Memory B cell (primary cell): ENCODE results near the gene LRTM2.
"Not testable (repeated sequence)": the region's sequence is repeated elsewhere in the genome, so short reads cannot be mapped to it uniquely, and the experiment has no call there.

Experiments used
- ATAC-seq: fragments of 150-1000 bp; cut with Tn5 transposase; 2 replicates; pipeline ENCODE4 v1.10.0; 2021; ENCODE audit warnings: low read depth, mild to moderate bottlenecking, moderate library complexity
- DNase-seq, 2 donors: peaks; one replicate each; pipeline ENCODE4 v3.0.0; 2022; ENCODE audit warnings: low spot score in 2 of 2
- H3K27ac Mint-ChIP-seq: one replicate; pipeline ENCODE4 v1.8.0; 2022; ENCODE audit warnings: mild to moderate bottlenecking, moderate library complexity, mixed read lengths
- H3K27me3 Mint-ChIP-seq: one replicate; pipeline ENCODE4 v1.8.0; 2022; ENCODE audit warnings: mixed read lengths
- H3K36me3 Mint-ChIP-seq: one replicate; pipeline ENCODE4 v1.8.0; 2022; ENCODE audit warnings: mild to moderate bottlenecking, mixed read lengths
- H3K4me1 Mint-ChIP-seq: one replicate; pipeline ENCODE4 v1.8.0; 2022; ENCODE audit warnings: mixed read lengths
- H3K4me3 Mint-ChIP-seq: one replicate; pipeline ENCODE4 v1.8.0; 2022; ENCODE audit warnings: mild to moderate bottlenecking, moderate library complexity, mixed read lengths
- H3K9me3 Mint-ChIP-seq: one replicate; pipeline ENCODE4 v1.8.0; 2022; ENCODE audit warnings: mixed read lengths

The LRTM2 gene

DNA sequence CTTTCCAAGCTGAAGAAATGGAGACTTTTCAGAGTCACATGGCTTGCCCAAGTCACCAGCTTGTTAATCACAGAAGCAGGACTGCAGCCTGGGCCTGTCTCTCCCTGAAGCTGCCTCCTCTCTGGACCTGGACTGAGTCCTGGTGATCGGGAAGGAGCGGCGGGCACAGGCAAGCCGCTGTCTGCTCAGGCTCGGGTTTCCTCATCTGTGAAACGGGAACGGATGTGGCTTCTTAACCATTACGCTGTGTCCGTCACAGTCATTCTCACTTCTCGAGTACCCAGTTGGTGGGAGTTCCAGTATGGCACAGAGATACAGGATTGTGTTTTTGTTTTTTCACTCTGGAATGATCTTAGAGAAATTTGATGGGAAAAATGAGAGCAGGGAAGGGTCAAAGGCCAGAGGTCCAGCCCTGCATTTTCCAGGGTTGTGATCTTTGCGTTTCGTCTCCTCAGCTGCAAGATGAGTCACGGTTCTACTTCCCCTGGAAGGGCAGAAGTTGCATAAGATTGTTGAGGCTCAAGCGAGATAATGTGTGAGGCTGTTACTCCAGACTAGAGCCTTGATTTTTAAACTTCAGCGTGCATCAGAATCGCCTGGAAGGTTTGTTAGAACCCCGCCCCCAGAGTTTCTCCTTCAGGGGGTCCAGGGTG, 7.6 kb upstream of the LRTM2 start:
- Mint-ChIP-seq H3K27me3 (peaks cover 10% of the 10 kb centered on the region), H3K4me1 (no peaks in the 10 kb centered on the region), H3K4me3 (peak overlapping the region; percentile 42), H3K9me3 (no peaks in the 10 kb centered on the region), H3K36me3 (no peaks in the 10 kb centered on the region), H3K27ac (no peak overlapping the region)
- DNase-seq (no peak), ATAC-seq (peak; percentile 35)

GRCh38 chr12:1814266-1814665, 6.1 kb upstream of the LRTM2 start:
- no peak overlapping the region for H3K4me3 Mint-ChIP-seq
- no peaks in the 10 kb centered on the region for H3K36me3 Mint-ChIP-seq
- H3K27ac Mint-ChIP-seq, result no peak overlapping the region
- H3K27me3 Mint-ChIP-seq, result peaks cover 12% of the 10 kb centered on the region
- ATAC-seq, result no peak
- no peaks in the 10 kb centered on the region for H3K4me1 Mint-ChIP-seq
- DNase-seq, result no peak
- H3K9me3 Mint-ChIP-seq, result no peaks in the 10 kb centered on the region

GRCh38 chr12:1815108-1815507, 5.3 kb upstream of the LRTM2 start:
- no peaks in the 10 kb centered on the region for H3K4me1 Mint-ChIP-seq
- no peaks in the 10 kb centered on the region for H3K36me3 Mint-ChIP-seq
- DNase-seq (no peak), ATAC-seq (no peak)
- peaks cover 15% of the 10 kb centered on the region for H3K27me3 Mint-ChIP-seq
- H3K27ac Mint-ChIP-seq, result no peak overlapping the region
- H3K9me3 Mint-ChIP-seq, result no peaks in the 10 kb centered on the region
- no peak overlapping the region for H3K4me3 Mint-ChIP-seq

- H3K27me3 Mint-ChIP-seq, result peaks cover 19% of the 10 kb centered on the region
- H3K9me3 Mint-ChIP-seq, result no peaks in the 10 kb centered on the region
- no peaks in the 10 kb centered on the region for H3K36me3 Mint-ChIP-seq
- H3K4me1 Mint-ChIP-seq, result peaks cover 3% of the 10 kb centered on the region
- DNase-seq, result no peak
- H3K27ac Mint-ChIP-seq, result no peak overlapping the region
- ATAC-seq, result no peak
- no peak overlapping the region for H3K4me3 Mint-ChIP-seq
These were observed 4.3 kb upstream of the LRTM2 start for GRCh38 chr12:1815814-1816729.

DNA sequence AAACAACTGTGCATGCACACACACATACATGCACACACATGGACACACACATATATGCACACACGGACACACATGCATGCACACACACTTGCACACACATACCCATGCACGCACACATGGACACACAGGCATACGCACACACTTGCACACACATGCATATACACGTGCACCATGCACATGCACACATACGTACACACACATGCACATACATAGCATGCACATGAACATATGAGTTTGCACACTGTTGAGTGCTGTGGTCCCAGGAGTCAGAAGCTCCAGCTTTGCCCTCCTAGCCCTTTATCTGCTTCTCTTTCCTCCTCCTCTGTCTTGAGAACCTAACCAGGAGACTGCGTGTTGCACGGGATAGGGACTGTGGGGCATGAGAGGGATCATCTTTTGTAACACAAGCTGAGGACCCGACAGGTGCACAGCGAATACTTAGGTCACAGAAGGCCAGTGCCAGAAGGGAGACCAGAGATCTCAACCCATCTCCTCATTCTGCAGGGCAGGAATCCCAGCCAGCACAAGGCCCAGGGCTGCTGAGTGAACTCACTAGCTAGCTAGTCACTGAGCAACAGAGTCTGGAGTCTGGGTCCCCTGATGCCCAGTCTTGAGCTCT, 3.5 kb upstream of the LRTM2 start:
- no peak overlapping the region for H3K27ac Mint-ChIP-seq
- H3K9me3 Mint-ChIP-seq, result no peaks in the 10 kb centered on the region
- DNase-seq, result no peak
- H3K4me1 Mint-ChIP-seq, result peaks cover 3% of the 10 kb centered on the region
- peaks cover 23% of the 10 kb centered on the region for H3K27me3 Mint-ChIP-seq
- ATAC-seq, result no peak
- H3K4me3 Mint-ChIP-seq, result no peak overlapping the region
- H3K36me3 Mint-ChIP-seq, result no peaks in the 10 kb centered on the region

GRCh38 chr12:1817928-1818327, 2.4 kb upstream of the LRTM2 start:
- peaks cover 28% of the 10 kb centered on the region for H3K27me3 Mint-ChIP-seq
- H3K4me1 Mint-ChIP-seq, H3K9me3 Mint-ChIP-seq, H3K36me3 Mint-ChIP-seq, H3K27ac Mint-ChIP-seq, DNase-seq, H3K4me3 Mint-ChIP-seq, ATAC-seq: not testable (repeated sequence)

GRCh38 chr12:1819050-1819449, 1.3 kb upstream of the LRTM2 start:
- Mint-ChIP-seq H3K4me3 (no peak overlapping the region), H3K4me1 (peaks cover 3% of the 10 kb centered on the region), H3K27me3 (peaks cover 33% of the 10 kb centered on the region), H3K36me3 (no peaks in the 10 kb centered on the region), H3K27ac (no peak overlapping the region), H3K9me3 (no peaks in the 10 kb centered on the region)
- no peak for ATAC-seq
- DNase-seq, result no peak

DNA sequence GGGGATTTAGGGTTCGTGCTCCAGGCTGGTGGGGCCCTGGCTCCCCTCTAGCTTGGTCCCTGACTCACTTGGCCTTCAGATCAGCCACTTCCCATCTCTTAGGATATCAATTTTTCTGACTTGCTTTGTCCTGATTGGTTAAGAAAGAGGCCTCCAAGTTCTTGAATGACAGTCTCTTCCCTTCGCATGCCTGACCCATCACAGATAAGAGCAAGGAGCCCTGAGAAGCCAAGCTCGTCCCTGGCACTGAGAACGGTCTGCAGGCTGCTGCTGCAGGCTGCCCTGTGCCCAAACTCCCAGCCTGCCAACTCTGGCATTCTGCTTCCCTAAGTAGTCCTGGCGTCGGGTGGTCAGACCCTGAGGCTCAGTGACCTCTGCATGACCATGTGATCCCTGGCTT, 794 bp upstream of the LRTM2 start:
- Mint-ChIP-seq H3K27ac (no peak overlapping the region), H3K4me1 (peaks cover 3% of the 10 kb centered on the region), H3K9me3 (no peaks in the 10 kb centered on the region), H3K4me3 (no peak overlapping the region), H3K27me3 (peaks cover 32% of the 10 kb centered on the region), H3K36me3 (no peaks in the 10 kb centered on the region)
- no peak for ATAC-seq
- DNase-seq, result no peak

- ATAC-seq, result no peak
- peaks cover 32% of the 10 kb centered on the region for H3K27me3 Mint-ChIP-seq
These were observed 529 bp downstream of the LRTM2 start for GRCh38 chr12:1820896-1821291.

GRCh38 chr12:1821805-1822204, 1.4 kb downstream of the LRTM2 start:
- peaks cover 3% of the 10 kb centered on the region for H3K4me1 Mint-ChIP-seq
- DNase-seq (no peak), ATAC-seq (no peak)
- H3K9me3 Mint-ChIP-seq, result no peaks in the 10 kb centered on the region
- H3K36me3 Mint-ChIP-seq, result no peaks in the 10 kb centered on the region
- H3K4me3 Mint-ChIP-seq, result no peak overlapping the region
- peaks cover 29% of the 10 kb centered on the region for H3K27me3 Mint-ChIP-seq
- no peak overlapping the region for H3K27ac Mint-ChIP-seq

More at GRCh38 chr12:1820896-1821291, 529 bp downstream of the LRTM2 start:
- Mint-ChIP-seq H3K27ac (no peak overlapping the region), H3K4me1 (peaks cover 3% of the 10 kb centered on the region), H3K36me3 (no peaks in the 10 kb centered on the region), H3K4me3 (no peak overlapping the region), H3K9me3 (no peaks in the 10 kb centered on the region)
- DNase-seq, result no peak

DNA sequence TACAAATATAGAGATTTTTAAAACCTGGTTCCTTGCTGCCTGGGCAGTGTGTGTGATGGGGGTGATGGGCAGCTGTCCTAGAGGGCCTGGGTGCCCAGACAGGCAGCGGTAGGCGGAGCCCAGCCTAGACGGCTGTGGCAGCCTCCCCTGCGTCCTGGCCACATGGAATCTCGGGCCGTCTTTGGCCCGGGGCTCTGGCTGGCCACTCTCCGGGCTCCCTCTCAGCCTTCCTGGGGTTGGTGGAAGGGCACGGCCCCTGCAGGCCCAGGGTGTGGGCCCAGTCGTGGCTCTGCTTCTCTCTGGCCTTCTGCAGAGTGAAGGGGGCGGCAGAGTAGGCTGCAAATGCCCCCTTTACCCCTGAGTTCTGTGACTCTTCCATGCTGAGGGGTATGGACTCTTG, 2.3 kb downstream of the LRTM2 start:
- Mint-ChIP-seq H3K9me3 (no peaks in the 10 kb centered on the region), H3K36me3 (no peaks in the 10 kb centered on the region), H3K4me3 (no peak overlapping the region), H3K4me1 (peaks cover 5% of the 10 kb centered on the region), H3K27ac (no peak overlapping the region), H3K27me3 (peaks cover 29% of the 10 kb centered on the region)
- DNase-seq (no peak), ATAC-seq (no peak)

- no peak for ATAC-seq
- peaks cover 29% of the 10 kb centered on the region for H3K27me3 Mint-ChIP-seq
- no peak overlapping the region for H3K27ac Mint-ChIP-seq
- H3K4me3 Mint-ChIP-seq, result no peak overlapping the region
- H3K36me3 Mint-ChIP-seq, result no peaks in the 10 kb centered on the region
- DNase-seq, result no peak
- H3K4me1 Mint-ChIP-seq, result peaks cover 5% of the 10 kb centered on the region
- H3K9me3 Mint-ChIP-seq, result no peaks in the 10 kb centered on the region
These were observed 2.9 kb downstream of the LRTM2 start for GRCh38 chr12:1823237-1823636.

DNA sequence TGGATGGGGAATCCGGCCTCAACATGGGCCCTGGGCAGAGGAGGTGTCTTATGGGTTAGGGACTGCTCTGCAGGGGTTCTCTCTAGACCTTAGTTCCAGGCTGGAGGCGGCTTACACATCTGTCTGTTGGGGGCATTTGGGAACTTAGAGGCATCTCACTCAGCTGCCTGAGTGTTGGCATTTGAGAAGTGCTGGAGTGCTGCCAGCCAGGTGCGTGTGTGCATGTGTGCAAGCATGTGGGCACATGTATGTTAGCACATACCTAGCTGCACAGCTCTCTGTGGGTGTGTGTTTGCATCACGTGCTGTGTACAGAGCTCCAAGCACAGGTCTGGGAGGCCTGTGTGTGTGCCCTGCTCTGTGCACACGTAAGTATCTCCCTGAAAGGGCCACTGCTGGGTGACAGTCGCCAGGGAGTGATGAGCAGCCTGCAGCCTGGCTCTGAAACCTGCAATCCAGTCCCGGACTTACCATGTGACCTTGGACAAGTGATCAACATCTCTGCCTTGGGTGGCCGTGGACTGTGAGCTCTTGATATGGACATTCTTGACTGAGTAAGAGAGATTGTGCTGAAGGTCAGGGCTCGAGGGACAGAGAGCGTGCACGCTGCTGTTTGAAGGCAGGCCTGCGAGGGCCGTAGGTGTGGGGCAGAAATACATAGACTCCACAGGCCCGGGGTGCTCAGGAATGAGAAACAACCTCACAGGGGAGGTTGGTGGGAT, 5.2 kb downstream of the LRTM2 start:
- peaks cover 25% of the 10 kb centered on the region for H3K27me3 Mint-ChIP-seq
- no peaks in the 10 kb centered on the region for H3K9me3 Mint-ChIP-seq
- ATAC-seq (no peak), DNase-seq (no peak)
- H3K27ac Mint-ChIP-seq, result no peak overlapping the region
- H3K36me3 Mint-ChIP-seq, result no peaks in the 10 kb centered on the region
- no peak overlapping the region for H3K4me3 Mint-ChIP-seq
- H3K4me1 Mint-ChIP-seq, result peaks cover 3% of the 10 kb centered on the region

GRCh38 chr12:1826401-1826800, 6.0 kb downstream of the LRTM2 start:
- Mint-ChIP-seq H3K36me3 (no peaks in the 10 kb centered on the region), H3K4me1 (peaks cover 3% of the 10 kb centered on the region), H3K27me3 (peaks cover 19% of the 10 kb centered on the region), H3K27ac (no peak overlapping the region), H3K9me3 (no peaks in the 10 kb centered on the region), H3K4me3 (no peak overlapping the region)
- ATAC-seq, result no peak
- no peak for DNase-seq
